Ishikawa (cell line): ENCODE results near the gene DGAT2L6.

Source experiments
- CREB1 ChIP-seq: IDR thresholded peaks from 2 replicates; pipeline ENCODE4 v1.6.1; 2012; ENCODE audit warnings: low read depth
- EGR1 ChIP-seq: IDR thresholded peaks from 2 replicates; pipeline ENCODE4 v1.6.1; 2012
- EP300 ChIP-seq: IDR thresholded peaks from 2 replicates; pipeline ENCODE4 v1.6.1; 2012; ENCODE audit warnings: borderline replicate concordance
- FOXM1 ChIP-seq: IDR thresholded peaks from 2 replicates; pipeline ENCODE4 v1.6.1; 2012; ENCODE audit warnings: low read depth, borderline replicate concordance
- NFIC ChIP-seq: IDR thresholded peaks from 2 replicates; pipeline ENCODE4 v1.6.1; 2012
- RAD21 ChIP-seq: IDR thresholded peaks from 2 replicates; pipeline ENCODE4 v1.6.1; 2012; ENCODE audit warnings: low read depth
- TAF1 ChIP-seq: IDR thresholded peaks from 2 replicates; pipeline ENCODE4 v1.6.1; 2012; ENCODE audit warnings: low read depth, mild to moderate bottlenecking
- TCF12 ChIP-seq: IDR thresholded peaks from 2 replicates; pipeline ENCODE4 v1.6.1; 2012; ENCODE audit warnings: low read depth
- TEAD4 ChIP-seq: IDR thresholded peaks from 2 replicates; pipeline ENCODE4 v1.6.1; 2012
- YY1 ChIP-seq: IDR thresholded peaks from 2 replicates; pipeline ENCODE4 v1.6.1; 2012; ENCODE audit warnings: low read depth
- ZBTB7A ChIP-seq: IDR thresholded peaks from 2 replicates; pipeline ENCODE4 v1.6.1; 2012; ENCODE audit warnings: low read depth
- TF ChIP-seq, protein P1 (sequence below): IDR thresholded peaks from 2 replicates; pipeline ENCODE4 v1.6.1; 2012
- TF ChIP-seq, protein P2 (sequence below): IDR thresholded peaks from 2 replicates; pipeline ENCODE4 v1.6.1; 2012; ENCODE audit warnings: low read depth, mild to moderate bottlenecking
- TF ChIP-seq, protein P3 (sequence below): IDR thresholded peaks from 2 replicates; pipeline ENCODE4 v1.6.1; 2012

Gene DGAT2L6

GRCh38 chrX:70240751-70241150 lies 63.5 kb downstream of the DGAT2L6 start:
- TF ChIP-seq TAF1 = no peak
- TF ChIP-seq EP300 = no peak
- no peak for TF ChIP-seq TEAD4
- TF ChIP-seq, protein P1, sequence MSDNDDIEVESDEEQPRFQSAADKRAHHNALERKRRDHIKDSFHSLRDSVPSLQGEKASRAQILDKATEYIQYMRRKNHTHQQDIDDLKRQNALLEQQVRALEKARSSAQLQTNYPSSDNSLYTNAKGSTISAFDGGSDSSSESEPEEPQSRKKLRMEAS = no peak
- TF ChIP-seq TCF12 = no peak
- TF ChIP-seq, protein P2, sequence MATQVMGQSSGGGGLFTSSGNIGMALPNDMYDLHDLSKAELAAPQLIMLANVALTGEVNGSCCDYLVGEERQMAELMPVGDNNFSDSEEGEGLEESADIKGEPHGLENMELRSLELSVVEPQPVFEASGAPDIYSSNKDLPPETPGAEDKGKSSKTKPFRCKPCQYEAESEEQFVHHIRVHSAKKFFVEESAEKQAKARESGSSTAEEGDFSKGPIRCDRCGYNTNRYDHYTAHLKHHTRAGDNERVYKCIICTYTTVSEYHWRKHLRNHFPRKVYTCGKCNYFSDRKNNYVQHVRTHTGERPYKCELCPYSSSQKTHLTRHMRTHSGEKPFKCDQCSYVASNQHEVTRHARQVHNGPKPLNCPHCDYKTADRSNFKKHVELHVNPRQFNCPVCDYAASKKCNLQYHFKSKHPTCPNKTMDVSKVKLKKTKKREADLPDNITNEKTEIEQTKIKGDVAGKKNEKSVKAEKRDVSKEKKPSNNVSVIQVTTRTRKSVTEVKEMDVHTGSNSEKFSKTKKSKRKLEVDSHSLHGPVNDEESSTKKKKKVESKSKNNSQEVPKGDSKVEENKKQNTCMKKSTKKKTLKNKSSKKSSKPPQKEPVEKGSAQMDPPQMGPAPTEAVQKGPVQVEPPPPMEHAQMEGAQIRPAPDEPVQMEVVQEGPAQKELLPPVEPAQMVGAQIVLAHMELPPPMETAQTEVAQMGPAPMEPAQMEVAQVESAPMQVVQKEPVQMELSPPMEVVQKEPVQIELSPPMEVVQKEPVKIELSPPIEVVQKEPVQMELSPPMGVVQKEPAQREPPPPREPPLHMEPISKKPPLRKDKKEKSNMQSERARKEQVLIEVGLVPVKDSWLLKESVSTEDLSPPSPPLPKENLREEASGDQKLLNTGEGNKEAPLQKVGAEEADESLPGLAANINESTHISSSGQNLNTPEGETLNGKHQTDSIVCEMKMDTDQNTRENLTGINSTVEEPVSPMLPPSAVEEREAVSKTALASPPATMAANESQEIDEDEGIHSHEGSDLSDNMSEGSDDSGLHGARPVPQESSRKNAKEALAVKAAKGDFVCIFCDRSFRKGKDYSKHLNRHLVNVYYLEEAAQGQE = no peak
- TF ChIP-seq EGR1 = no peak
- no peak for TF ChIP-seq FOXM1
- TF ChIP-seq ZBTB7A = no peak

GRCh38 chrX:70241501-70241900 lies 64.2 kb downstream of the DGAT2L6 start:
- no peak for TF ChIP-seq FOXM1

GRCh38 chrX:70244881-70245280 lies 67.6 kb downstream of the DGAT2L6 start:
- TF ChIP-seq EGR1 (no peak), TCF12 (no peak), FOXM1 (no peak), YY1 (no peak), CREB1 (no peak), TEAD4 (no peak)
- TF ChIP-seq, protein P3, sequence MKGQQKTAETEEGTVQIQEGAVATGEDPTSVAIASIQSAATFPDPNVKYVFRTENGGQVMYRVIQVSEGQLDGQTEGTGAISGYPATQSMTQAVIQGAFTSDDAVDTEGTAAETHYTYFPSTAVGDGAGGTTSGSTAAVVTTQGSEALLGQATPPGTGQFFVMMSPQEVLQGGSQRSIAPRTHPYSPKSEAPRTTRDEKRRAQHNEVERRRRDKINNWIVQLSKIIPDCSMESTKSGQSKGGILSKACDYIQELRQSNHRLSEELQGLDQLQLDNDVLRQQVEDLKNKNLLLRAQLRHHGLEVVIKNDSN = no peak
- TF ChIP-seq, protein P1 = no peak

DNA sequence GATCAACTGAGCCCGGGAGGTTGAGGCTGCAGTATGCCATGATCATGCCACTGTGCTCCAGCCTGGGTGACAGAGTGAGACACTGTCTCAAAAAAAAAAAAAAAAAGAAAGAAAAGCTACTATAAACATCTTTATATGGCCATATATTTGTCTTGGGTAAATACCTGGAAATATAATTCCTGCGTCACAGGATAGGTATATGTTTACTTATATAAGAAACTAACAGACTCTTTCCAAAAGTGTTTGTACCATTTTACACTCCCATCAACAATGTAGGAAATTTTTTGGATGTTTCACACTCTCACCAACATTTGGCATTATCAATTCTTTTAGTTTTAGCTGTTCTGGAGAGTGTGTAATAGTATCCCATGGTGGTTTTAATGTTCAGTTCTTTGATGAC lies 70.0 kb downstream of the DGAT2L6 start:
- TF ChIP-seq TAF1 (no peak), ZBTB7A (no peak), EGR1 (no peak), NFIC (no peak), EP300 (no peak), CREB1 (no peak), FOXM1 (no peak), RAD21 (no peak)
- TF ChIP-seq, protein P1 = no peak
- TF ChIP-seq, protein P2 = no peak

DNA sequence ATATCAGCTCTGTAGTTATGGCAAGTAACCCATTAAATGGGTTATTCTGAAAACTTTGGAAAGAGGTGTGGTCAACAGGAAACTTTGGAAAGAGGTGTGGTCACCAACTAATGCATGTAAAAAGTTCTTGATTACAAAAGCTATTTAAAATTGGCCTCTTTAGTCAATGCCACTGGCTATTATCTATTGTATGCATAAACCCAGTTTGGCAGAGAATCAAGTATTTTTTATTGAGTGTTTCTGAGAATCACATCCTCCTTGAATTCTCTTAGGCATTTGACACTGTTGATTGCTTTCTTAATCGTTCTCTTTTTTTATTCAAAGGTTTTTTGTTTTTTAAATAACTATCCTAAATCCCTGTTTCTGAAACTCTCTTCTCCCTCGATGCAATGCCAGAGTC lies 75.2 kb downstream of the DGAT2L6 start:
- TF ChIP-seq TEAD4 (no peak), EP300 (no peak), TCF12 (no peak)
- TF ChIP-seq, protein P1 = no peak

GRCh38 chrX:70253377-70254062 lies 76.2 kb downstream of the DGAT2L6 start:
- TF ChIP-seq FOXM1 (no peak), CREB1 (no peak), EGR1 (no peak), TAF1 (no peak), ZBTB7A (no peak), NFIC (no peak), EP300 (no peak)
- TF ChIP-seq, protein P2 = no peak
- TF ChIP-seq, protein P3 = no peak
